Astrocyte (in vitro differentiated cells and primary cell): ENCODE data around the gene CPLX3.

Experiments
- CTCF ChIP-seq: IDR thresholded peaks from 2 replicates; pipeline ENCODE4 v1.5.1; 2011; ENCODE audit warnings: low read depth, mild to moderate bottlenecking, inconsistent platforms, low read length, moderate library complexity; ENCODE audit not compliant: insufficient read depth
- EZH2 ChIP-seq: IDR thresholded peaks from 2 replicates; pipeline ENCODE4 v1.6.1; 2012; ENCODE audit warnings: mild to moderate bottlenecking, low read length, inconsistent platforms; ENCODE audit not compliant: insufficient read depth

- TF ChIP-seq CTCF (no peak), EZH2 (no peak)
Observed at GRCh38 chr15:74829991-74830390, 3.6 kb downstream of the CPLX3 start.
